ENCODE measurements around the gene ZFP69. TPM values are rescaled to one million over a fixed set of nuclear protein-coding genes. Genes with fewer than 3 reads are reported as not detected.
A peak's percentile ranks its signal among the peaks of the same experiment; 100 is the strongest.

Gene ZFP69
- polyA plus RNA-seq, 3 donors = 2.1 to 3.8 (median 2.5) TPM

- intact Hi-C loops (cut with micrococcal nuclease) = no loop called here
- Mint-ChIP-seq H3K27me3 (ENCODE audit: low read depth in 3 of 3) (peaks cover 0 to 4% (median 0%) of the 10 kb centered on the region in 3 donors), H3K36me3 (peaks cover 9 to 11% of the 10 kb centered on the region in 2 donors), H3K9me3 (peaks cover 0 to 22% (median 9%) of the 10 kb centered on the region in 7 donors), H3K4me3 (no peak overlapping the region), H3K27ac (no peak overlapping the region), H3K4me1 (peaks cover 22% of the 10 kb centered on the region)
- Histone ChIP-seq H2AFZ (ENCODE audit: insufficient read depth, low read depth, low read length, poor library complexity, severe bottlenecking) (no peak overlapping the region), H3K27ac (ENCODE audit: low read depth in 1 of 2, low read length in 2 of 2) (no peak overlapping the region), H3K9ac (ENCODE audit: insufficient read depth, low read length, poor library complexity, severe bottlenecking) (no peak overlapping the region), H3K4me1 (ENCODE audit: control insufficient read depth in 1 of 2, insufficient read depth in 2 of 2, low read length in 2 of 2) (peaks cover 18 to 25% of the 10 kb centered on the region in 2 donors), H3K36me3 (replicated peaks in 1 of 2; ENCODE audit: control insufficient read depth in 1 of 2, insufficient read depth in 2 of 2, low read length in 2 of 2) (peaks cover 0 to 9% of the 10 kb centered on the region in 2 donors), H4K20me1 (ENCODE audit: insufficient read depth, low read length) (no peaks in the 10 kb centered on the region), H3K9me3 (replicated peaks in 1 of 2; ENCODE audit: control insufficient read depth in 1 of 2, insufficient read depth in 1 of 2, low read length in 2 of 2) (peaks cover 0 to 3% of the 10 kb centered on the region in 2 donors), H3K4me2 (replicated peaks; ENCODE audit: extremely low read depth, low read length, poor library complexity, severe bottlenecking) (peak overlapping the region; percentile 94), H3K4me3 (replicated peaks in 1 of 3; ENCODE audit: low read depth in 2 of 3, low read length in 3 of 3) (peak overlapping the region in 1 of 3 experiments; percentile 84), H3K27me3 (ENCODE audit: control insufficient read depth in 2 of 2, insufficient read depth in 2 of 2, low read length in 2 of 2) (peaks cover 0 to 3% of the 10 kb centered on the region in 2 donors), H3K79me2 (ENCODE audit: insufficient read depth, low read length) (peaks cover 28% of the 10 kb centered on the region)
- peak; percentile 81 for TF ChIP-seq CTCF (IDR thresholded peaks at IDR 0.05)
- DNase-seq = peak; percentile 25 to 52 (median 50)
These were observed 55.8 kb downstream of the ZFP69 start for GRCh38 chr1:40532844-40533424.

GRCh38 chr1:40534589-40534988 lies 57.5 kb downstream of the ZFP69 start:
- DNase-seq = no peak
- intact Hi-C loops (cut with micrococcal nuclease) = no loop called here
- Histone ChIP-seq H3K4me1 (ENCODE audit: control insufficient read depth in 1 of 2, insufficient read depth in 2 of 2, low read length in 2 of 2) (peaks cover 26 to 34% of the 10 kb centered on the region in 2 donors), H4K20me1 (ENCODE audit: insufficient read depth, low read length) (no peaks in the 10 kb centered on the region), H3K36me3 (replicated peaks in 1 of 2; ENCODE audit: control insufficient read depth in 1 of 2, insufficient read depth in 2 of 2, low read length in 2 of 2) (peaks cover 0 to 9% of the 10 kb centered on the region in 2 donors), H3K4me3 (replicated peaks in 1 of 3; ENCODE audit: low read depth in 2 of 3, low read length in 3 of 3) (no peak overlapping the region), H3K79me2 (ENCODE audit: insufficient read depth, low read length) (peaks cover 28% of the 10 kb centered on the region), H3K27ac (ENCODE audit: low read depth in 1 of 2, low read length in 2 of 2) (no peak overlapping the region), H3K9ac (ENCODE audit: insufficient read depth, low read length, poor library complexity, severe bottlenecking) (no peak overlapping the region), H3K4me2 (replicated peaks; ENCODE audit: extremely low read depth, low read length, poor library complexity, severe bottlenecking) (no peak overlapping the region), H3K9me3 (replicated peaks in 1 of 2; ENCODE audit: control insufficient read depth in 1 of 2, insufficient read depth in 1 of 2, low read length in 2 of 2) (no peaks in the 10 kb centered on the region), H2AFZ (ENCODE audit: insufficient read depth, low read depth, low read length, poor library complexity, severe bottlenecking) (no peak overlapping the region), H3K27me3 (ENCODE audit: control insufficient read depth in 2 of 2, insufficient read depth in 2 of 2, low read length in 2 of 2) (no peaks in the 10 kb centered on the region)
- TF ChIP-seq CTCF (IDR thresholded peaks at IDR 0.05) = no peak
- H3K4me1 Mint-ChIP-seq = peaks cover 30% of the 10 kb centered on the region
- no peak overlapping the region for H3K4me3 Mint-ChIP-seq
- H3K27ac Mint-ChIP-seq = no peak overlapping the region
- no peaks in the 10 kb centered on the region for H3K27me3 Mint-ChIP-seq (ENCODE audit: low read depth in 3 of 3)
- H3K9me3 Mint-ChIP-seq = peaks cover 0 to 23% (median 7%) of the 10 kb centered on the region in 7 donors
- H3K36me3 Mint-ChIP-seq = peaks cover 9 to 13% of the 10 kb centered on the region in 2 donors
